ENCODE measurements around the gene NDRG2.
"Not testable (repeated sequence)": the region's sequence is repeated elsewhere in the genome, so short reads cannot be mapped to it uniquely, and the experiment has no call there.

The NDRG2 gene

DNA sequence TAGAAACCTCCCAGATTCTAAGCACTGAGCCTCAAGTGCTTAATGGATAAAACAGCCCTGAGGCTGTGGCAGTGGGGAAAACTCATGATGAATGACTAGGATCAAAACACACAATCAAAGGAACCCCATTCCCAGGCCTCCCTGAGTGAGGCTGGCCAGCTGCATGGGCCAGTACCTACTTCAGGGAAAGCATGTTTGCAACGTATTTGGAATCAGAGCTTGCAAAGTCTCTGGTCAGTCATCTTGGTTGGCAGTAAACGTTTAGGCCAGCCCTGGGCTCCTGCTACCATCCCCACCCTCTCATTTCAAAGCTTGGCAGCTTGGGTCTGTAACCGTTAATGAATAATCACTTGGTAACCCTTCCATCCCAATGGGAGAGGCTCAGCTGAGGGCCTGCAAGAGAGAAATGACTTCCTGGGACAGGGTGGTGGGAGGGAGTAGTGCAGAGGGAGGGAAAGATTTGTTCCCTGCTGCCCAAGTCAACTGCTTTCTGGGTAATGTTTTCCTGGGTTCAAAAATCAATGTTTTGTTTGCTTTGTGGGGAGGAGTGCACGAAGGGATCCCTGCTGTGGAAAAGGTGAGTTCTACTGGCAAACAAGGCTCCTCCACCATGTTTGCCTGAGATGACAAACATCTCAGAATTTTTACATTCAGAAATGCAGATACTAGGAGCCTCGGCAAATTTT lies 30.7 kb upstream of the NDRG2 start:
- no peak for DNase-seq

DNA sequence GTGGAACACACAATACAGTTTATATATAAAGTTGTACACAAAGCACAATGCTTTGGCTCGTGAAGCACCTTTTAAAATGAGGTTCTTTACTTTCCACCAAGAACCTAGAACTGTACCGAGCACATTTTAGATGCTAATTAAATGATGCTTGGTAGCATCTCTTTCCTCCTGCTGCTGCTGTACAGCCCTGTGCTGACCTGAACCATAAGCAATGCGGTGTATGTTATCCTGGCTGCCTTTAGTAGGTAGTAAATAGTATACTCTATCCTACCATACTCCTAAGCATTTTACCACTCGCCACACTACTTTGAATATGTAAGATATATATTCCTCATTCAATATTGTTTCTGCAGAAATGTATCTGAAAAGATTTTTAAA lies 29.9 kb upstream of the NDRG2 start:
- DNase-seq, result no peak

GRCh38 chr14:21054123-21054767 lies 29.4 kb upstream of the NDRG2 start:
- DNase-seq, result no peak

- DNase-seq, result no peak
These were observed 28.6 kb upstream of the NDRG2 start for GRCh38 chr14:21053184-21054122.

GRCh38 chr14:21050597-21050996 lies 25.7 kb upstream of the NDRG2 start:
- DNase-seq, result no peak

DNA sequence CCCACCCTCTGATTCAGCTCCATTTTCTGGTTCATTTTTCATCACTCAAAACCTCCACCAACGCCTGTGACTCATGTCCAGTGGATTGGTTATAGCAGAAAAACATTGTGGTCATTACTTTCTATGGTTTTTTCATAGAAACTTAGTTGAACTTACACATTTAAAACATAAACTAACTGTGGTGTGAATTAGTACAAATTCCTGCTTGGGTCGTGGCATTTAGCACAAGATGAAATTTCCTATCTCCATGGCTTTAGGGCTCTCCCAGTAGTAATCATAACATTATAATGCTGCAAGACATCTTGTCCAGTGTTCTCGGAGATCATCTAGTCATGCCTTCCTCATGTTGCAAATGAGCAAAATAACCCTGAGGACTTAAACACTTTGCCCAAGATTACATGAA lies 24.4 kb upstream of the NDRG2 start:
- no peak for DNase-seq

DNA sequence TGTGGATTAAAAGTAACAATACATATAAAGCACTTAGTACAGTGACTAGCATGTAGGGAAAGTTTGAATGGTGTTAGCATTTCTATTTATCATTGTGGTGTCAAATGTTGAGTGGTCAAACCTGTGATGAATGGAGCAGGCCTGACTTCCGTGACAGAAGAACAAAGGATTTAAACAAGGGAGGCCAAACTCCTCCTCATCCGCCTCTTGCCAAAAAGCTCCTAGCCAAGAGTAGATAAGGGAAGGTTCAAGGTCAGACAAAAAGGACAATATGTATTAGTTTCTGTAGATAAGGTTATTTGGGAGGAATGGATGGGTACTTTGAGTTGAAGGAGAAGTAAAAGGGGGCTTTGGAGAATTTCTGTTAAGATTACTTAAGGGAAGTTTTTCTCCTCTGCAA lies 23.8 kb upstream of the NDRG2 start:
- no peak for DNase-seq

DNA sequence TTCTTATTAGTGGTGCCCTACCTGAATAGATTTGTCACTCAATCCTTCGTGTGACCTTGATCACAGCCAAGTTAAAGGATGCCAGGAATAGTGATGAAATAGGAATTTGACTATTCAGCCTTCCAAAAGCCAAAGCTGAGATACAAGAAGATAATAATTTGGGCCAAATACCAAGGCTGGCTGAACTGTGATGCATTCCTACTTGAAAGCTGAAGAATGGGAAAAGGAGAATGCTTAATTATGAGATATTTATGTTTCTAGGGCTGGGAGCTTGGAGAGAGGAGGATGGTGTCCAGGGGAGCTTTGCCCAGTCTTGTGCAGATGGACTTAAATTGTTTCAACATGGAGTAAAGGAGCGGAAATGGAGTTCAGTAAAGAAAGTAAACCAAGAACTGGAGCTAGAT lies 22.5 kb upstream of the NDRG2 start:
- no peak for DNase-seq

DNA sequence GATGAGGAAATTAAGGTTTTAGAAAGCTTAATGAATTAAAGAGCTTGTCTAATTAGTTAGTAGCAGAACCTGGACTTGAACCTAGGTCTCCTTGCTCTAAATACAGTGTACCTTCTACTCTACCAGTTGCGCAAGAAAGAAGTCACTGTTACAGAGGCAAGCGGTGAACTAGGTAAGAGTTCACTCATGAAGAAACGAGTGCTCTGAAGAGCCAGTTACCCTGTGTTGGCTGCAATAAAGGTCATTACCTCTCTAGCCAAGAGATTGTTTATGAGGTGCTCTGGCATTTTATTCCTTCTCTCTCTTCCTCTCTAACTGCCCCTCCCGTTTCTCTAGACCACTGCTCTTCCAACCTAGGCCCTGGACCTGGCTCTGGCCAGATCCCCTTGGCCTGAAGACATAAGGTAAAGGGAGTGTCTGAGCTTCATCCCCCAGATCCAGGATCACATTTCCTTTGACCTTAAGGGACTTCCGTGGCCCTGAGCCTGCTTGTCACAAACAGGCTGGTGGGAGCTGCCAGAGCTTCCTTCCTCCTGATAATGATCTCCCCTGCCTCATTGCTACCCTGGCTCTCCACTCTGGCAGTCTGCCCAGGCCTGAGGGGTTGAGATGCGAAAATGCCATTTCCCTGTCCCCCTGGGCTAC lies 19.2 kb upstream of the NDRG2 start:
- DNase-seq, result no peak

DNA sequence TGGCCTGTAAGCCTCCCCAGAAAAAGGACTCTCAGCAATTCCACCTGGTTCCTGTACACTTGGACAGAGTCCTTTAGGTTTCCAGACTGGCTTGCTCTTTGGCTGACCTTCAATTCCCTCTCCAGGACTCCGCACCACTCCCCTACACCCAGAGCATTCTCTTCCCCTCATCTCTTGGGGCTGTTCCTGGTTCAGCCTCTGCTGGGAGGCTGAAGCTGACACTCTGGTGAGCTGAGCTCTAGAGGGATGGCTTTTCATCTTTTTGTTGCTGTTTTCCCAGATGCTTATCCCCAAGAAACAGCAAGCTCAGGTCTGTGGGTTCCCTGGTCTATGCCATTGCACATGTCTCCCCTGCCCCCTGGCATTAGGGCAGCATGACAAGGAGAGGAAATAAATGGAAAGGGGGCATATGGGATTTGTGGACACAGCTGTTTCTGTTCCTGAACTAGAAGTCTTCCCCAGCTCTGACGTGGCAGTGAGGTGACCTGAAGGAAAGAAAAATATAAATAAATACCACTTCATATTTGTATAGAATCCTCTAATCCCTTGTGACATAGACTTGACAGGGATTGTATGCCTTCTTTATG lies 18.6 kb upstream of the NDRG2 start:
- no peak for DNase-seq

GRCh38 chr14:21042918-21043317 lies 18.1 kb upstream of the NDRG2 start:
- no peak for DNase-seq

GRCh38 chr14:21041676-21042433 lies 17.0 kb upstream of the NDRG2 start, which contains the start of gene RNASE7:
TSS of gene RNASE7 (plus strand) at chr14:21042362. CDS start at chr14:21042993, 631 bp downstream.
- DNase-seq, result no peak

DNA sequence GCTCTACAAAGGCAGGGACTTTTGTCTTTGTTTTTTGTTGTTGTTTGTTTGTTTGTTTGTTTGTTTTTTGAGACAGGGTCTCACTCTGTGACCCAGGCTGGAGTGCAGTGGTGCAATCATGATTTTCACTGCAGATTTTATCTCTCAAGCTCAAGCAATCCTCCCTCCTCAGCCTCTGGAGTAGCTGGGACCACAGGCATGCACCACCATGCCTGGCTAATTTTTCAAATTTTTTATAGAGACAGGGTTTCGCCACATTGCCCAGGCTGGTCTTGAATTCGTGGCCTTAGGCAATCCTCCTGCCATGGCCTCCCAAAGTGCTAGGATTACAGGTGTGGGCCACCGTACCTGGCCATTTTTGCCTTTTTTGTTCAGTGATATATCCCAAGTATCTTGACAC lies 16.1 kb upstream of the NDRG2 start:
- DNase-seq, result not testable (repeated sequence)

GRCh38 chr14:21040370-21040925 lies 15.6 kb upstream of the NDRG2 start:
- no peak for DNase-seq

DNA sequence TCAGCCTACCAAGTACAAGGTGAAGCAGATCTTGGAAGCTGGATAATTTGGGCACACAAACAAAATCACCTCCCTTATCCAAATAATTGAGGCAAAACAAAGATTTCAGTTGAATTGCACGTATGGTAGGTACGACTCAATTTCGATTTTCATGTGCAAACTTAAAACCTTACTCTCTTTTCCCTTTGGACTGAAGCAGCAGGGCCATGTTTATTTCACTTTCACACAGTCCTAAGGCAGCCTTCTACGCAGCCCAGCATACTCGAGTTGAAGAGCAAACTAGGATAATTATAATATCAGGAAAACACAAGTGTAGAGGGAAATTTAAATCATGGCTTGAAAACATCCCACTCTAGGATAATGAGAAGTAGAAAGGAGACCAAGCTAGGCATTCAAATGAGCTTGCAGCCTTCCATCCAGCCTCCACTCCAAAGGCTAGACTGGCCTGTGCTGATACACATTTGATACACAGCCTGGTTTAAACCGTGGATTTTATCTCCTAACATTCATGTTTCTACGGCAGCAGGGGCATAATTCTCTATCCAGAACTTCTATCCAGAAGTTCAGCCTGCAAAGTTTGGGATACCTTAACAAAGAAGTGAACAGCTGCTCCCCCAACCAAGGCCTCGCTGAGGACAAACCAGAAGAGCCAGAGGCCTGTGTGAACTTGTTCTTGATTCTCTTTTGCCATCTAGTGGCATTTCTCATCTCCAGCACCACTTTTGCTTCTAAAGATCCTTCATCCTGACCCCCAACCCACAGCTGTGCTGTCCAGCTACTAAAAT lies 14.9 kb upstream of the NDRG2 start:
- DNase-seq, result peak; percentile 30 to 67

GRCh38 chr14:21038441-21039422 lies 13.9 kb upstream of the NDRG2 start:
- DNase-seq, result no peak

DNA sequence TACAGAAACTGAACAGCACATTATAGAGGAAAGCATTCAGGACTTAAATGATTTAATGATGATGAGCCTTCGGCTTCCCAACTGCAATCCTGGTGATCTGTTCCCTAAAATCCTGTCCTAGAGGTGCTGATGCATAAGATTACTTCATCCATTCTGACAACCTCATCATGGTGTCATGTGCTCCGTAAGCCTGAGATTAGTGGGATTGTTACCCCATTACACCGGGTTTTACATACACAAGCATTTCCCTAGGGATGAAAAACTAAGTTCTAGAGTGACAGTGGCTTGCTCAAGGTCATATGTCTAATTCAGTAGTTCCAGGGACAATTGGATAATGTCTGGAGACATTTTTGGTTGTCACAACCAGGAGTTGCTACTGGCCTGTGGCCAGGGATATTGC lies 12.3 kb upstream of the NDRG2 start:
- no peak for DNase-seq

DNA sequence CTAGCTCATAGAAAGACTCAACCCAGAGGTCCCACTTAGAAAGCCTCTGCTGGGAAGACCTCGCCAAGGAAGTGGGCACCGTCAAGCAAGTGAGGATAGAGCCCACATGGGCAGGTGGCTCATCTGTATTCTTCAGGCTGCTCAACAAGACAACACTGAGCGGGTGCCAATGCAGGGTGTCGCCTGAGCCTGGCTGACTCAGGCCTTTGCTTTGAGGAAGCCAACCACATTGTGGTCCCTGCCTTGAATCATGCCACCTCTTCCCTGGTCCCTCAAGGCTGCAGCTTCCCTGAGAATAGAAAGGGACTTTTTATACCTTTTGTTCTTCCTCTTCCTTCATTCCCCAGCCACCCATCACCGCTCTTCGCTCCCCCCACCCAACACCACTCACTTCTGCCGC lies 11.9 kb upstream of the NDRG2 start:
- DNase-seq, result no peak

- DNase-seq, result no peak
These were observed 9.8 kb upstream of the NDRG2 start, which contains the start of gene RNASE13 for GRCh38 chr14:21034707-21035106. TSS of gene RNASE13 (minus strand) at chr14:21034807. CDS start at chr14:21034288, 519 bp downstream.

Measured in NCI-H526 (cell line).